Neural cell (in vitro differentiated cells): ENCODE data around the gene AFMID. TPM values are rescaled to one million over a fixed set of nuclear protein-coding genes. Genes with fewer than 3 reads are reported as not detected.

Experiments
- H2AFZ ChIP-seq: fragments of 200-600, 300-800 bp; sonication (generic), shearing (Covaris generic); 2 replicates; pipeline ENCODE4 v1.6.0; 2014; ENCODE audit warnings: low read depth, mild to moderate bottlenecking, antibody characterized with exemption, low read length, moderate library complexity
- H3F3A ChIP-seq: fragments of 200-600 bp; shearing (Covaris generic); 2 replicates; pipeline ENCODE4 v1.6.1; 2016; ENCODE audit warnings: mild to moderate bottlenecking, moderate library complexity, mixed read lengths, antibody characterized with exemption, low read length; ENCODE audit not compliant: insufficient read depth, poor library complexity, severe bottlenecking
- H3K27ac ChIP-seq: fragments of 200-600, 300-800 bp; sonication (generic), shearing (Covaris generic); 2 replicates; pipeline ENCODE4 v1.5.1; 2014; ENCODE audit warnings: mild to moderate bottlenecking, low read length, moderate library complexity
- H3K27me3 ChIP-seq: fragments of 300-800, 200-600 bp; sonication (generic), shearing (Covaris generic); 2 replicates; pipeline ENCODE4 v1.6.0; 2014; ENCODE audit warnings: mild to moderate bottlenecking, low read depth, low read length, moderate library complexity; ENCODE audit not compliant: insufficient read depth
- H3K36me3 ChIP-seq: fragments of 300-800, 200-600 bp; sonication (generic), shearing (Covaris generic); 2 replicates; pipeline ENCODE4 v1.5.1; 2014; ENCODE audit warnings: mild to moderate bottlenecking, antibody characterized with exemption, low read length, moderate library complexity; ENCODE audit not compliant: insufficient read depth
- H3K4me2 ChIP-seq: fragments of 300-800, 200-600 bp; sonication (generic), shearing (Covaris generic); 2 replicates; pipeline ENCODE4 v1.6.0; 2014; ENCODE audit warnings: mild to moderate bottlenecking, low read length
- H3K4me3 ChIP-seq: fragments of 300-800, 200-600 bp; sonication (generic), shearing (Covaris generic); 2 replicates; pipeline ENCODE4 v1.5.1; 2014; ENCODE audit warnings: mild to moderate bottlenecking, low read length, moderate library complexity
- H3K79me2 ChIP-seq: fragments of 200-600 bp; shearing (Covaris generic); replicated peaks from 2 replicates; pipeline ENCODE4 v1.6.0; 2014; ENCODE audit warnings: mild to moderate bottlenecking, low read length, moderate library complexity; ENCODE audit not compliant: insufficient read depth
- H3K9ac ChIP-seq: fragments of 300-800, 200-600 bp; sonication (generic), shearing (Covaris generic); 2 replicates; pipeline ENCODE4 v1.6.1; 2016; ENCODE audit warnings: mild to moderate bottlenecking, low read length, mixed read lengths
- H3K9me2 ChIP-seq: fragments of 200-600 bp; shearing (Covaris generic); 2 replicates; pipeline ENCODE4 v1.6.1; 2016; ENCODE audit warnings: mild to moderate bottlenecking, low read length, mixed read lengths; ENCODE audit not compliant: insufficient read depth
- H3K9me3 ChIP-seq: fragments of 200-600, 300-800 bp; sonication (generic), shearing (Covaris generic); 2 replicates; pipeline ENCODE4 v1.6.1; 2016; ENCODE audit warnings: mild to moderate bottlenecking, mixed run types, low read length, moderate library complexity, mixed read lengths
- H4K20me1 ChIP-seq: fragments of 200-600 bp; shearing (Covaris generic); 2 replicates; pipeline ENCODE4 v1.6.1; 2016; ENCODE audit warnings: mild to moderate bottlenecking, mixed run types; ENCODE audit not compliant: insufficient read depth
- CTCF ChIP-seq: fragments of 450-650 bp; IDR thresholded peaks from 2 replicates; pipeline ENCODE4 v1.5.1; 2014; ENCODE audit warnings: antibody characterized with exemption, mild to moderate bottlenecking, moderate library complexity; ENCODE audit not compliant: poor library complexity, severe bottlenecking
- EP300 ChIP-seq: fragments of 450-650 bp; conservative IDR thresholded peaks from 2 replicates; pipeline ENCODE4 v1.6.1; 2014; ENCODE audit warnings: antibody characterized with exemption, mild to moderate bottlenecking, moderate library complexity; ENCODE audit not compliant: poor library complexity, severe bottlenecking
- EZH2 ChIP-seq: fragments of 200-600, 300-800 bp; shearing (Covaris generic), sonication (generic); IDR thresholded peaks from 2 replicates; pipeline ENCODE4 v1.6.1; 2014; ENCODE audit warnings: antibody characterized with exemption, low read length, borderline replicate concordance, mild to moderate bottlenecking; ENCODE audit not compliant: insufficient read depth, poor library complexity, severe bottlenecking
- MXI1 ChIP-seq: fragments of 450-650 bp; conservative IDR thresholded peaks from 2 replicates; pipeline ENCODE4 v1.6.1; 2014; ENCODE audit warnings: antibody characterized with exemption, mild to moderate bottlenecking; ENCODE audit not compliant: poor library complexity, severe bottlenecking
- POLR2AphosphoS5 ChIP-seq: IDR thresholded peaks from 2 replicates; pipeline ENCODE4 v1.6.1; 2012
- RAD21 ChIP-seq: fragments of 450-650 bp; conservative IDR thresholded peaks from 2 replicates; pipeline ENCODE4 v1.6.1; 2014; ENCODE audit warnings: antibody characterized with exemption, mild to moderate bottlenecking, moderate library complexity
- REST ChIP-seq: IDR thresholded peaks from 2 replicates; pipeline ENCODE4 v1.6.1; 2012; ENCODE audit warnings: borderline replicate concordance
- SMC3 ChIP-seq: fragments of 450-650 bp; conservative IDR thresholded peaks from 2 replicates; pipeline ENCODE4 v1.6.1; 2014; ENCODE audit warnings: antibody characterized with exemption, mild to moderate bottlenecking, moderate library complexity; ENCODE audit not compliant: poor library complexity
- TAF1 ChIP-seq: IDR thresholded peaks from 2 replicates; pipeline ENCODE4 v1.6.1; 2012; ENCODE audit warnings: low read depth
- polyA plus RNA-seq: library from polyadenylated mRNA; depleted of rRNA; stranded (reverse); fragments of >200 nt; gene quantifications from 2 replicates; pipeline ENCODE4 v1.2.3, GENCODE V29; 2014

AFMID gene
- polyA plus RNA-seq, 1 donor from 2014 or later: 15.8 TPM

- no peaks in the 10 kb centered on the region for H4K20me1 ChIP-seq
- no peak overlapping the region for H3K4me2 ChIP-seq
- H3K79me2 ChIP-seq: peaks cover 8% of the 10 kb centered on the region
- H3K36me3 ChIP-seq: no peaks in the 10 kb centered on the region
- no peaks in the 10 kb centered on the region for H3K9me3 ChIP-seq
- no peak overlapping the region for H3K9ac ChIP-seq
- H3K27ac ChIP-seq: no peak overlapping the region
- H3K9me2 ChIP-seq: no peaks in the 10 kb centered on the region
- H3K27me3 ChIP-seq: no peaks in the 10 kb centered on the region
- no peak for TF ChIP-seq TAF1
- H2AFZ ChIP-seq: no peak overlapping the region
- no peak overlapping the region for H3K4me3 ChIP-seq
- H3F3A ChIP-seq: no peaks in the 10 kb centered on the region
These were observed 32.4 kb downstream of the AFMID start for GRCh38 chr17:78219396-78220150.

- H3K27ac ChIP-seq: no peak overlapping the region
- H3F3A ChIP-seq: no peaks in the 10 kb centered on the region
- no peaks in the 10 kb centered on the region for H3K27me3 ChIP-seq
- no peaks in the 10 kb centered on the region for H4K20me1 ChIP-seq
- H3K36me3 ChIP-seq: no peaks in the 10 kb centered on the region
- H3K4me3 ChIP-seq: no peak overlapping the region
- H3K4me2 ChIP-seq: no peak overlapping the region
- no peaks in the 10 kb centered on the region for H3K9me2 ChIP-seq
- no peak for TF ChIP-seq EP300
- TF ChIP-seq POLR2AphosphoS5: no peak
- no peak for TF ChIP-seq TAF1
- no peak for TF ChIP-seq RAD21
- TF ChIP-seq EZH2: no peak
- no peak for TF ChIP-seq SMC3
- no peak for TF ChIP-seq MXI1
- TF ChIP-seq CTCF: no peak
- TF ChIP-seq REST: no peak
- H2AFZ ChIP-seq: no peak overlapping the region
- no peaks in the 10 kb centered on the region for H3K9me3 ChIP-seq
- H3K9ac ChIP-seq: no peak overlapping the region
- no peaks in the 10 kb centered on the region for H3K79me2 ChIP-seq
These were observed 35.9 kb downstream of the AFMID start for GRCh38 chr17:78223061-78223460.
